ENCODE results near the gene NR3C1.

NR3C1 gene

GRCh38 chr5:143228597-143229293 lies 174.7 kb downstream of the NR3C1 start:
- no peak for DNase-seq

Data from HCEC 1CT (cell line).